ELR (cell line): Measurements from ENCODE around the gene CFAP47.
"Not testable (repeated sequence)": the region's sequence is repeated elsewhere in the genome, so short reads cannot be mapped to it uniquely, and the experiment has no call there.

ENCODE experiments used
- DNase-seq: peaks from one replicate; pipeline ENCODE4 v3.0.0-alpha.2; 2015; ENCODE audit warnings: low read depth

The CFAP47 gene, protein sequence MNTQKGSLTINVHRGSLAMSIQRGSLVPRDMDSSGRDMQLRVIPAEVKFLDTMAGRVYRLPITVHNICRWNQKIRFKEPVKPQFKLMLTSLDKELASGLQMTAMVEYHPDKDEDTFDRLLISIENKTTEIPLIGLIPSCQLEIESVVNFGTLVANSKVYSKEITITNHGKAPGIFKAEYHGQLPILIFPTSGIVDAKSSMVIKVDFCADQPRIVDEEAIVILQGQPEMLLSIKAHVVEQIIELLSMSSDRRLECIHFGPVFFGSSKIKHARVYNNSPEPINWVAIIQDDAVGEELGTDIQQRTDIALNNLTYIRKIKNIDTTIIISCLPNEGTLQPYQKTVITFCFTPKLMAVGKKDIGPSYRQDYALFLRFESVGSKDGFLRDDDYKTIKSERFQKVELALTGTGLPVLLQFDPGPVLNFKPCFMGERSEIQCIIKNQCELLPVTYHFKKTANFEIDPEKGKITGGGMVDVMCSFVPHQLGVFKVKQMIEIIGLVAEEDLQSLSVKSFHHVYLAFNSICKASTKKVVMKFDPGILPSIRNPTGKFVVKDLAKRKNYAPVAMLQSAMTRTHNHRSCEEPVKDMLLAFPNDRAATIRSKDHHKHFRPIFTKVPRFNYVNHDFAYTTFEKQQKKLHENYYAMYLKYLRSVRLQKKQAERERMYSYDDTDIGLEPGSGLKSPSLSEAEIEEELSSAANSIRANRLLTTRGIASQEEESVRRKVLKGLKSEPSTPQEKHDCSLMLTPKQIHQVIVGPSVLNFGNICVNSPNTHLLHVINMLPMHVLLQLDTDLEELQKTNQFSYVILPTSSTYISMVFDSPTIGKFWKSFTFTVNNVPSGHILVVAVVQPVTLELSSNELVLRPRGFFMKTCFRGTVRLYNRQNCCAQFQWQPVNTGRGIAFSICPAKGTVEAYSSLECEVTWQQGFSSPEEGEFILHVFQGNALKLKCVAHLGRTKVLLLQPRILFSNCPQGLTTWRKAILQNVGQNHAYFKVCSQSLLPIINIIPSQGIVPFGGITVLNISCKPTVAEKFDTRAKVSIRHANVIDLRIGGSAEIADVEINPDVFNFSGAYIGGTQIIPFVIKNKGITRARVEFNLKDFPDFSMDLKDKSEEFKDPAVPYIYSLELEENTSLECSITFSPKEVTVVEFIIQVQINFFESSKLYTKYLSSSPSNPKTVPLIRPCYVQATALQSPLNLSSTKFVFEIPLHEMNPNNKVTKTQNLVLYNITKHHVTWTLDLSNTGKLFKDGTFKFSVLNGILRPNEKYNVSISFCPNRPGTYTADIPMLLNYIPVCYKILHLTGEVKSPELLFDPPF (N-terminal part only)

GRCh38 chrX:35919536-35920309 lies at the start of gene CFAP47:
CFAP47 (plus strand) TSS chrX:35919734; CDS start chrX:35919800, 66 bp downstream.
- DNase-seq, result peak; percentile 2

GRCh38 chrX:35880601-35881000 lies 38.9 kb upstream of the CFAP47 start:
- no peak for DNase-seq

DNA sequence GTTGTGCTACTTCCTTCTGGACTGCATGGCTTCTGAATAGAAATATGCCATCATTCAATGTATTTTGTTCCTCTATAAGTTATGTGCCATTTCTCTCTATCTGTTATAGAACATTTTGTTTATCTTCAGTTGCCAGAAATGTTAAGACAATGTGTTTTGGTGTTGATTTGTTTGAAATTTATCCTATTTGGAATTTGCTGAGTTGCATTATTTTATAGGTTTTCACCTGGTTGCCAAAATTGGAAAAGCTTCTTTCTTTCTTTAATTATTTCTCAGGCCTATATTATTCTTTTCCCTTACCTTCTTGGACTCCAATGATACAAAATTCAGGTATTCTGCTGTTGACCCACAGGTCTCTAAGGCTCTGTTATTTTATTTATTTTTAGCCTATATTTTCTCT lies 33.4 kb upstream of the CFAP47 start:
- DNase-seq, result no peak

GRCh38 chrX:35890699-35891098 lies 28.8 kb upstream of the CFAP47 start:
- DNase-seq, result peak; percentile 52

DNA sequence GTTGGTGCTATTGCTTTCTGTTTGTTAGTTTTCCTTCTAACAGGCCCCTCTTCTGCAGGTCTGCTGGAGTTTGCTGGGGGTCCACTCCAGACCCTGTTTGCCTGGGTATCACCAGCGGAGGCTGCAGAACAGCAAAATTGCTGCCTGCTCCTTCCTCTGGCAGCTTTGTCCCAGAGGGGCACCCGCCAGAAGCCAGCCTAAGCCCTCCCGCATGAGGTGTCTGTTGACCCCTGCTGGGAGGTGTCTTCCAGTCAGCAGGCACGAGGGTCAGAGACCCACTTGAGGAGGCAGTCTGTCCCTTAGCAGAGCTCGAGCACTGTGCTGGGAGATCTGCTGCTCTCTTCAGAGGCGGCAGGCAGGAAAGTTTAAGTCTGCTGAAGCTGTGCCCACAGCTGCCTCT lies 67.3 kb downstream of the CFAP47 start:
- DNase-seq, result not testable (repeated sequence)

GRCh38 chrX:36007207-36007606 lies 87.7 kb downstream of the CFAP47 start:
- DNase-seq, result no peak

- no peak for DNase-seq
Observed at GRCh38 chrX:36019125-36019524, 99.6 kb downstream of the CFAP47 start.

DNA sequence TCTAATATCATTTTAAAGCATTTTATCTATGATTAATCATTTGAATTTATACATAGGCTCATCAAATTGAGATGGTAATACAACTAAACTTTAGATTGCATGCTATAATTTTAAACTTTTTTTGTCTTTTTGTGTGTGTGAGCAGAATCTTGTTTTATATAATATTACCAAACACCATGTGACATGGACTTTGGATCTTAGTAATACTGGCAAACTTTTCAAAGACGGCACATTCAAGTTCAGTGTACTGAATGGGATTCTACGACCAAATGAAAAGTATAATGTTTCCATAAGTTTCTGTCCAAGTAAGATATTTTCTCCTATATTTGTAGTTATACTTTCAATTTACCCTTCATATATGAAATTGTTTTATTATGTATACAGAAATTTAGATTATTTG lies 116.0 kb downstream of the CFAP47 start:
- no peak for DNase-seq

DNA sequence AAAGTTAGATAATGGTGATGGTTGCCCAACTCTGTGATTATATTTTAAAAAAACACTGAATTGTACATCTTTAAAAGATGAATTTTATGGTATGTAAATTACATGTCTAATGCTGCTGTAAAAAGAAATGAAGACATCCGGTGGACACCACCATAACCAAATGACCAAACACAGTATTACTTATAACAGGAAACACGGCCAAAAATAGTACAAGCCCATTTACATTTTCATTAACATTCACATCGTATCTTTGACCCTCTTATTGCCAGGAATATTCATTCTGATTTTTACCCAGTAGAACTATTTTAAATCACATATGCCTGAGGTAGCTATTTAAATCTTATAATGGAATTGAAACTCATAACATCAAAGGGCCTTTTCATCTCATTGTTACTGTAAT lies 143.2 kb downstream of the CFAP47 start:
- no peak for DNase-seq

DNA sequence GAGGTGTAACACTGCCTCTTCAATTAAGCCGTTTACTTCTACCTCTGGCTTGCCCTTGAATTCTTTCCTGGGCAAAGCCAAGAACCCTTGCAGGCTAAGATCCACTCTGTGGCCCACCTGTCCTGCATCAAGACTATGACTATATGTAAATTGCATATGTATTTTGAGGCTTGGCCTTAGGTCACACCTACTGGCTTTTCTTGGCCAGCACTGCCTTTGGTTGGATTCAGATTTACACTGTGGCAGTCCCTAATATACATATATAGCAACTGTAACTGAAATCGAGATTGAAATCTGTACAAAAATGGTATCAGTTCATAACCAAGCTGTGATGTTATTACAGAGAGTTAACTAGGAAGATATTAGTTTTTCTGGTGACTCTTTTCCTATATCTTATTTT lies 151.5 kb downstream of the CFAP47 start:
- no peak for DNase-seq

DNA sequence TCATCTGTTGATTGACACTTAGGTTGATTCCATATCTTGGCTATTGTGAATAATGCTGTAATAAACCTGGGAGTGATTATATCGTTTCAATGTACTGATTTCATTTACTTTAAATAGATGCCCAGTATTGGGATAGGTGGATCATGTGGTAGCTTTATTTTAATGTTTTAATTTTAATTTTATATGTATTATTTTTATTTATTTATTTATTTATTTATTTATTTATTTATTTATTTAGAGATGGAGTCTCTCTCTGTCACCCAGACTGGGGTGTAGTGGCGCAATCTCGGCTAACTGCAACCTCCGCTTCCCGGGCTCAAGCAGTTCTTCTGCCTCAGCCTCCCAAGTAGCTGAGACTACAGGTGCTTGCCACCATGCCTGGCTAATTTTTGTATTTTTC lies 155.5 kb downstream of the CFAP47 start:
- DNase-seq, result not testable (repeated sequence)

- DNase-seq, result no peak
Observed at GRCh38 chrX:36083256-36083655, 163.7 kb downstream of the CFAP47 start.

DNA sequence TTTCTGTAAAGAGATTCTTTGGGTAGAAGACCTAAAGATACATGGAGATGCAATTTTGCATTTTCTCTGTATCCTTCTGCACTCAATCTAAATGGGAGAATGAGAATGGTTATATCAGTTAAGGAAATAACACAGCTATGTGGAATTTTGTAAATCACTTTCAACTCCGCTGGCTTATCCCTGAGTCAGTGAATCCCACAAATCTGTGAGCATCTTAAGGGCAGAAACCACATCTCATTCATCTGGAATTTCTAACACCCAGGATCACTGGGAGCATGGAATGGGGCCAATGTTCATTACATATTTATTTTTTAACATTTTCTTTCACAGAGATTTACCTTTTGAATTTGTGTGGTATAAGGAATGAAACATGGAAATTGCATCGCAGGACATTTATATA lies 167.8 kb downstream of the CFAP47 start:
- peak; percentile 23 for DNase-seq

- not testable (repeated sequence) for DNase-seq
Observed at GRCh38 chrX:36088939-36089338, 169.4 kb downstream of the CFAP47 start.

DNA sequence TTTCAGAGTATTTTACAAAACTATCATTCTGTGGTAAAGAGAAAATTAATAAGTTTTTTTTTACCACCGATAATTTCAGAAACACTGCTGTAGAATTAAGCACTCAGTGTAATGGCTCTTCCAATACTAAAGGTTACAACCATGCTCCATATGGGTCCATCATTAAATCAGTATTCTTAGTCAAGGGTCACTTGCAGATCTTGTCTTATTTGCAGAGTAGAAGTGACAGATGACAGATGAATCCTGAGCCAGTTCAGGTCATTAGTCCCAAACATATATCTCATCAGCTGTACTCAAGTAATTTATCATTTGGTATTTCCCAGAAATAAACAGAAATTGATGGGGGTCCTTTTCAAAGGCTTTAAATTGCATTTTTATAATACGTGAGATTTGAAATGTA lies 182.9 kb downstream of the CFAP47 start:
- DNase-seq, result no peak

- DNase-seq, result no peak
Observed at GRCh38 chrX:36116222-36116621, 196.7 kb downstream of the CFAP47 start.

GRCh38 chrX:36159254-36159653 lies 239.7 kb downstream of the CFAP47 start:
- no peak for DNase-seq

GRCh38 chrX:36160081-36160480 lies 240.5 kb downstream of the CFAP47 start:
- peak; percentile 50 for DNase-seq

- DNase-seq, result no peak
Observed at GRCh38 chrX:36198575-36198974, 279.0 kb downstream of the CFAP47 start.

- DNase-seq, result no peak
Observed at GRCh38 chrX:36199928-36200327, 280.4 kb downstream of the CFAP47 start.

DNA sequence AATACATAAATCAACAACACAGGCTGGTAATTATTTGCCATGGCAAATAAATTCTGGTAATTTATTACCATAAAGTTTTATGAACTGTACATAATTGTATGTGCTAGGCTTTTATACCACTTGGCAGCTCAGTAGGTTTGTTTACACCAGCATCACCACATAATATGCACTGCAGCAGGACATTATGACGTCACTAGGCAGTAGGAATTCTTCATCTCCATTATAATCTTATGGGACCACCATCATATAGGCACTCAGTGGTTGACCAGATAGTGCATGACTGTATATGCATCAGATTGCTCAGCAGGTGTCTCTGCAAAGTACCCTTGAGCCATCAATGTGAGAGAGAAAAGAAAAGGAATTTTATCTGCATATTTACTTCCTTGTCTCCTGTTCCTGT lies 295.4 kb downstream of the CFAP47 start:
- DNase-seq, result no peak
